Measurements from ENCODE around the gene PKNOX1.

Gene PKNOX1

DNA sequence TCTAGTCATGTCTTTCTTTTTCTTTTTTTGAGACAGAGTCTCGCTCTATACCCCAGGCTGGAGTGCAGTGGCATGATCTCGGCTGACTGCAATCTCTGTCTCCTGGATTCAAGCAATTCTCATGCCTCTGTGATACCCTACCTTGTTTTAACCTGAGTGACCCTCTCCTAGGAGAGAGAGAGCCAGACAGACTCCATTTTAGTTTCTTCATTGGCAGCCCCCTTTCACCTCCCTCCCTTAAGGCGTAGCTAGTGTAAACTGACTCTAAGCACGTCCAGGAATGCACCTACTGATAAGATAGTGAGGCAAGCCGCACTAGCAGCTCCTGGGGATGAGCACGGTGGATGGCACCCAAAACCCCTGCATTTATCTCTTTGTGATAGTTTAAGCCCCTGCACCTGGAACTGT lies 5.2 kb upstream of the PKNOX1 start:
- H3K4me3 ChIP-seq (ENCODE audit: control insufficient read depth, low read depth, low read length), result no peak overlapping the region
- no peak for DNase-seq (ENCODE audit: low read depth)

DNA sequence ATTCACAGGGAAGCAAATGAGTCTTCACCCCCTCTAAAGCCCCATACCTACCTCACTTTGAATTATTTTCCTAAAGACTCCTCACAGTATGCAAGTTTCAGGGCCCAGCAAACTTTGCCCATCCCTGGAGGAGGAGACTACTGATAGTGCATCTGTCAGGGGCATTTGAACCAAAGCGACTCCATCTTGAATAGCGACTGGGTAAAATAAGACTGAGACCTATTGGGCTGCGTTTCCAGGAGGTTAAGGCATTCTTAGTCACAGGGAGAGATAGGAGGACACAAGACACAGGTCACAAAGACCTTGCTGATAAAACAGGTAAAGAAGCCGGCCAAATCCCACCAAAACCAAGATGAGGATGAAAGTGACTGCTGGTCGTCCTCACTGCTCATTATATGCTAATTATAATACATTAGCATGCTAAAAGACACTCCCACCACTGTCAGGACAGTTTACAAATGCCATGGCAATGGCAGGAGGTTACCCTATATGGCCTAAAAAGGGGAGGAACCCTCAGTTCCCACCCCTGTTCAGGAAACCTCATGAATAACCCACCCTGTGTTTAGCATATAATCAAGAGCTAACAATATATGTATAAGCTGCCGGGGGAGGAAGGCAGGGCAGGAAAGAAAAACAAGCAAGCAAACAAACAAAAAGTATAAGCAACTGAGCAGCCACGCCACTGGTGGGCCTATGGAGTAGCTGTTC lies 3.3 kb upstream of the PKNOX1 start:
- TF ChIP-seq, protein P1, sequence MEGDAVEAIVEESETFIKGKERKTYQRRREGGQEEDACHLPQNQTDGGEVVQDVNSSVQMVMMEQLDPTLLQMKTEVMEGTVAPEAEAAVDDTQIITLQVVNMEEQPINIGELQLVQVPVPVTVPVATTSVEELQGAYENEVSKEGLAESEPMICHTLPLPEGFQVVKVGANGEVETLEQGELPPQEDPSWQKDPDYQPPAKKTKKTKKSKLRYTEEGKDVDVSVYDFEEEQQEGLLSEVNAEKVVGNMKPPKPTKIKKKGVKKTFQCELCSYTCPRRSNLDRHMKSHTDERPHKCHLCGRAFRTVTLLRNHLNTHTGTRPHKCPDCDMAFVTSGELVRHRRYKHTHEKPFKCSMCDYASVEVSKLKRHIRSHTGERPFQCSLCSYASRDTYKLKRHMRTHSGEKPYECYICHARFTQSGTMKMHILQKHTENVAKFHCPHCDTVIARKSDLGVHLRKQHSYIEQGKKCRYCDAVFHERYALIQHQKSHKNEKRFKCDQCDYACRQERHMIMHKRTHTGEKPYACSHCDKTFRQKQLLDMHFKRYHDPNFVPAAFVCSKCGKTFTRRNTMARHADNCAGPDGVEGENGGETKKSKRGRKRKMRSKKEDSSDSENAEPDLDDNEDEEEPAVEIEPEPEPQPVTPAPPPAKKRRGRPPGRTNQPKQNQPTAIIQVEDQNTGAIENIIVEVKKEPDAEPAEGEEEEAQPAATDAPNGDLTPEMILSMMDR (IDR thresholded peaks at IDR 0.05; ENCODE audit: control insufficient read depth, insufficient read depth, low read depth, low read length, missing control alignments), result no peak
- no peak for DNase-seq (ENCODE audit: low read depth)
- no peak overlapping the region for H3K4me3 ChIP-seq (ENCODE audit: control insufficient read depth, low read depth, low read length)

More for the DNA sequence above, 5.2 kb upstream of the PKNOX1 start:
- TF ChIP-seq, protein P1 (IDR thresholded peaks at IDR 0.05; ENCODE audit: control insufficient read depth, insufficient read depth, low read depth, low read length, missing control alignments), result no peak

DNA sequence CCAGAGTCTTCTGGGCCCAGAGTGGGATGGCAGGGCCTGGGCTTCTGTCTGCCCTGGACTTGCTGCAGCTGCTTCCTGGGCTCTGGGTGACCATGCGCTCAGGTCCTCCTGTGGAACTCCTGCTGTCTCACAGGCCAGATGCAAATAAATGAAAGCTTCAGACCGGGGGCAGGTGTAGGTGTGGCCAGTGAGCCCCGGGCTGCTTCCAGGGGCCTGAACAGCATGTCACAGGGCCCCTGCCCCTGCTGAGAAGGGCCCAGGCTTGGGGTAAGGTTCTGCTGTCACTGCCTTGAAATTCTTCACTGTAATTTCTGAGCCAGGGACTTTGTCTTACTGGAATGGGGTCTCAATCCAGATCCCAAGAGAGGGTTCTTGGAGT lies 2.5 kb upstream of the PKNOX1 start:
- no peak overlapping the region for H3K4me3 ChIP-seq (ENCODE audit: control insufficient read depth, low read depth, low read length)
- no peak for DNase-seq (ENCODE audit: low read depth)
- TF ChIP-seq, protein P1 (IDR thresholded peaks at IDR 0.05; ENCODE audit: control insufficient read depth, insufficient read depth, low read depth, low read length, missing control alignments), result no peak

DNA sequence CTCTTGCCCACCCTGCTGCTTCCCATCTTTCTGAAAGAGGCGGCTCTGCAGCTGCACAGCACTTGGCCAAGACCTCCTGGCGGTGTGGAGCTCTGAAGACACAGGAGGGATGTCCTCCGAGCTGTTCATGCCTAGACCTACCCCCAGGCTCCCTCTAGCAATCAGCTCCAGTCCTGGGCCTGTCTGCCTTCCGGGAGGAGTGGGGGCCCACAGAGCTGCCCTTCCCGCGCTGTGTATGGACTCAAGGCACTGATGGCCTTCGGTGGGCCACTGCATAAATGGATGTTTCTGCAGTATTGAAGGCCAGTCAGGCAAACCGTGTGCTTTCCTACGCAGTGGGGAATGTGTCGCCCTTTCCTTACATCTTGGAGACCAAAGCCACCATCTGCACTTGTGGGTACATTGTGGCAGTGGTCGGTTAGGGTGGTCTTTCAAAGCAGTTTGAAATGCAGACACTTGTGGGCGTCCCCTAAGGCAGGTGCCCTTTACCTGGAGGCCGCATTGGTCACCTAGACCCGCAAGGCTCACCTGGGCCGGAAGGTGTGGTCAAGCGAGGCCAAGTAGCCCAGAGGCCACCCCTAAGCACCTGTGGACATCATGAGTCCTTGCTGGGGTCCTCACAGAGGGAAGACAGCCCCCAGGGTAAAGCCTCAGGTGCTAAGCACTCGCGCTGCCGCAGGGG lies 912 bp upstream of the PKNOX1 start:
- TF ChIP-seq, protein P1 (IDR thresholded peaks at IDR 0.05; ENCODE audit: control insufficient read depth, insufficient read depth, low read depth, low read length, missing control alignments), result no peak
- DNase-seq (ENCODE audit: low read depth), result no peak
- H3K4me3 ChIP-seq (ENCODE audit: control insufficient read depth, low read depth, low read length), result peak overlapping the region; percentile 63

DNA sequence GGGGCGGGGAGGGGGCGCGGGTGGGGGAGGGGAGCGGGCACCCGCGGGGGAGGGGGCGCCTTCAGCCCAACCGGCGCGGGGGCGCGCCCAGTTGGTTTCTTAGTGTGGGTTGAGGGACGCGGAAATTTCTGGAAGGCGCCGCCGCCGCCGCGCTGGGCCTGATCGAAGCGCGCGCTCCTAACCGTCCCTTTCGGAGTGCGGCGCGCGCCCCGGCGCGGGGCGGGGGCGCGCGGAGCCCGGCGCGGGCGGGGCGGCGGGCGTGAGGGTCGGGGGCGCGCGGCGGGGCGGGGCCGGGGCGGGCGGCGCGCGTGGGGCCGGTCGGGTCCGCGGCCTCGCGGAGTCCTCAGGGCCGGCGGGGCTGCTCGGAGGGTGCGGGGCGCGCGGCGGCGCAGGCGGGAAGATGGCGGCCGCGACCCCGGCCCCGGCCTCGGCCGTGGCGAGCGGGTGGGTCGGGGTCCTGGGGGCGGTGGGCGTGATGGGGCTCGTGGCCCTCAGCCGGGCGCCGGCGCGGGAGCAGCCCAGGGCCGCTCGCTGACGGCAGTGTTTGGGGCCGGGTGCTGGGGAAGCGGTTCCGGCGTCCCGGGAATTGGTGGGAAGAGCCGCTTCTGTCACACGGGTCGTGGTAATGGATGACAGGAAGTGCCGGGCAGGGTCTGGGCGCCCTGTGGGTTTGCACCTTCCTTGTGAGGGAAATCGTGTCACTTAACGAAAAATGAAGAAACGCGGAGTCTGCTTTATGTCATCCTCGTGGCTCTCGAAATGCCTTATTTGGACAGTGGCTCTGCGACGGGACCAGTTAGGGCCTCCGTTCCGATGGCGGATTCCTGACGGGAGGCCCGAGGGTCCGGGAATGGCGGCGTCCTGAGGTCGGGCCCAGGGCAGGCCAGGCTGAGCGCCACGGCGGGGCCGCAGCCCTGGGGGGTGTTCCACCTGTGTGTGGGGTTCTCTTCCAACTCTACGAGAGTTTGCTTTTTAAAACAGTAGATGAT lies 764 bp downstream of the PKNOX1 start:
- no peak for DNase-seq (ENCODE audit: low read depth)
- H3K4me3 ChIP-seq (ENCODE audit: control insufficient read depth, low read depth, low read length), result peak overlapping the region; percentile 78
- TF ChIP-seq, protein P1 (IDR thresholded peaks at IDR 0.05; ENCODE audit: control insufficient read depth, insufficient read depth, low read depth, low read length, missing control alignments), result no peak

DNA sequence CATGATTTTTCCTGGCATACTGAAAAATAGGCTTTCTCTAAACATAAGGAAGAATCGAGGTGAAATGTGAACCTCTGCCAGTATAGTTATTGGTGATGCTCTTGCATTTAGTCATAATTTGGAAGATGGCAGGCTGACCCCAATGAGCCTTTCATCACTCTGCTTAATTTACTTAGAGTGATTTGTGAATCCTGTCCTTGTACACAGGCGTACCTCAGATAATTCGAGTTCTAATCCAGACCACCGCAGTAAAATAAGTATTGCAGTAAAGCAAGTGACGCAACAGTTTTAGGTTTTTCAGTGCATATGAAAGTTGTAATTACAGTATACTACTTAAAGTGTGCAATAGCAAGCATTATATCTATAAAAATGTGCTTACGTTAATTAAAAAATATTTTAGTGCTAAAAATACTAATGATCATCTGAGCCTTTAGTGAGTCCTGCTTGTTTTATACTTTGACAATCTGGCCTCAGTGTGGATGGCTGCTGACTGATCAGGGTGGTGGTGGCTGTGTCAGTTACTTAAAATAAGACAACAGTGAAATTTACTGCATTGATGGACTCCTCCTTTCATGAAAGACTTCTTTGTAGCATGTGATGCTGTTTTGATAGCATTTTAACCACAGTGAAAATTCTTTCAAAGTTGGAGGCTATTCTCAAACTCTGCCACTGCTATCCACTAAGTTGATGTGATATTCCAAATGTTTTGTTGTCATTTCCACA lies 1.7 kb downstream of the PKNOX1 start:
- H3K4me3 ChIP-seq (ENCODE audit: control insufficient read depth, low read depth, low read length), result peak overlapping the region; percentile 78
- DNase-seq (ENCODE audit: low read depth), result no peak
- TF ChIP-seq, protein P1 (IDR thresholded peaks at IDR 0.05; ENCODE audit: control insufficient read depth, insufficient read depth, low read depth, low read length, missing control alignments), result no peak
